ENCODE measurements around the gene CCER1. TPM values are rescaled to one million over a fixed set of nuclear protein-coding genes. Genes with fewer than 3 reads are reported as not detected.

The CCER1 gene
- total RNA-seq: not detected

- Histone ChIP-seq H3K27ac (no peak within 1 kb of the TSS), H3K27me3 (no peaks in the 10 kb centered on the region), H3K4me1 (no peaks in the 10 kb centered on the region), H3K36me3 (no peaks in the 10 kb centered on the region), H3K9me3 (no peaks in the 10 kb centered on the region), H3K4me3 (no peak within 1 kb of the TSS)
- no peak for TF ChIP-seq CTCF (IDR thresholded peaks at IDR 0.05)
- TF ChIP-seq POLR2A (IDR thresholded peaks at IDR 0.05): no peak
- DNase-seq: no peak
Observed at GRCh38 chr12:90954921-90955320, at the start of gene CCER1. Gene CCER1 (minus strand): TSS chr12:90955176. CDS start chr12:90954742, 434 bp downstream.

- Histone ChIP-seq H3K36me3 (no peaks in the 10 kb centered on the region), H3K9me3 (no peaks in the 10 kb centered on the region), H3K27me3 (no peaks in the 10 kb centered on the region), H3K27ac (no peak overlapping the region), H3K4me1 (no peaks in the 10 kb centered on the region), H3K4me3 (no peak overlapping the region)
- no peak for TF ChIP-seq CTCF (IDR thresholded peaks at IDR 0.05)
- TF ChIP-seq POLR2A (IDR thresholded peaks at IDR 0.05): no peak
- DNase-seq: no peak
Observed at GRCh38 chr12:91003737-91004136, 48.8 kb upstream of the CCER1 start.

GRCh38 chr12:91001306-91001705 is 46.3 kb upstream of the CCER1 start:
- TF ChIP-seq CTCF (IDR thresholded peaks at IDR 0.05) (no peak), POLR2A (IDR thresholded peaks at IDR 0.05) (no peak)

GRCh38 chr12:90999966-91000365 is 45.0 kb upstream of the CCER1 start:
- no peak overlapping the region for H3K27ac ChIP-seq
- no peaks in the 10 kb centered on the region for H3K36me3 ChIP-seq
- no peak for DNase-seq
- H3K4me1 ChIP-seq: no peaks in the 10 kb centered on the region
- TF ChIP-seq POLR2A (IDR thresholded peaks at IDR 0.05) (no peak), CTCF (IDR thresholded peaks at IDR 0.05) (no peak)
- H3K4me3 ChIP-seq: no peak overlapping the region
- no peaks in the 10 kb centered on the region for H3K27me3 ChIP-seq
- no peaks in the 10 kb centered on the region for H3K9me3 ChIP-seq

More at GRCh38 chr12:91001306-91001705, 46.3 kb upstream of the CCER1 start:
- no peak overlapping the region for H3K27ac ChIP-seq
- no peaks in the 10 kb centered on the region for H3K9me3 ChIP-seq
- H3K4me3 ChIP-seq: no peak overlapping the region
- no peaks in the 10 kb centered on the region for H3K36me3 ChIP-seq
- no peaks in the 10 kb centered on the region for H3K4me1 ChIP-seq
- H3K27me3 ChIP-seq: no peaks in the 10 kb centered on the region
- DNase-seq: no peak

- H3K36me3 ChIP-seq: no peaks in the 10 kb centered on the region
- H3K4me3 ChIP-seq: no peak overlapping the region
- H3K4me1 ChIP-seq: no peaks in the 10 kb centered on the region
- H3K27ac ChIP-seq: no peak overlapping the region
- no peak for DNase-seq
- H3K9me3 ChIP-seq: no peaks in the 10 kb centered on the region
- no peaks in the 10 kb centered on the region for H3K27me3 ChIP-seq
- no peak for TF ChIP-seq CTCF (IDR thresholded peaks at IDR 0.05)
- TF ChIP-seq POLR2A (IDR thresholded peaks at IDR 0.05): no peak
Observed at GRCh38 chr12:90999527-90999926, 44.6 kb upstream of the CCER1 start.

- Histone ChIP-seq H3K4me3 (no peak overlapping the region), H3K27ac (no peak overlapping the region), H3K4me1 (no peaks in the 10 kb centered on the region), H3K9me3 (no peaks in the 10 kb centered on the region), H3K27me3 (no peaks in the 10 kb centered on the region), H3K36me3 (no peaks in the 10 kb centered on the region)
- no peak for DNase-seq
- TF ChIP-seq CTCF (IDR thresholded peaks at IDR 0.05): no peak
Observed at GRCh38 chr12:90995010-90995409, 40.0 kb upstream of the CCER1 start.

Measured in Peyer's patch (tissue), 4 donors.